KMS-11 (cell line): ENCODE results near the gene CACNB2.

ENCODE experiments used
- H2AFZ ChIP-seq: fragments of 200-600 bp; sonication (generic); 2 replicates; pipeline ENCODE4 v1.6.1; 2016; ENCODE audit warnings: antibody characterized with exemption, mixed run types, low read depth
- H3K27ac ChIP-seq: fragments of 200-600 bp; sonication (generic); 2 replicates; pipeline ENCODE4 v1.6.1; 2016; ENCODE audit warnings: mild to moderate bottlenecking, mixed run types
- H3K27me3 ChIP-seq: fragments of 200-600 bp; sonication (generic); 2 replicates; pipeline ENCODE4 v1.6.1; 2017; ENCODE audit warnings: mild to moderate bottlenecking, low read depth, mixed run types, moderate library complexity; ENCODE audit not compliant: insufficient read depth
- H3K36me3 ChIP-seq: fragments of 200-600 bp; sonication (generic); 2 replicates; pipeline ENCODE4 v1.6.1; 2017; ENCODE audit warnings: mild to moderate bottlenecking, mixed run types; ENCODE audit not compliant: insufficient read depth
- H3K4me1 ChIP-seq: fragments of 200-600 bp; sonication (generic); 2 replicates; pipeline ENCODE4 v1.6.1; 2016; ENCODE audit warnings: mild to moderate bottlenecking, low read depth, mixed run types; ENCODE audit not compliant: poor library complexity, severe bottlenecking
- H3K4me2 ChIP-seq: fragments of 200-600 bp; sonication (generic); 2 replicates; pipeline ENCODE4 v1.7.0; 2016; ENCODE audit warnings: mild to moderate bottlenecking, mixed run types
- H3K4me3 ChIP-seq: fragments of 200-600 bp; sonication (generic); IDR thresholded peaks from 2 replicates; pipeline ENCODE4 v1.6.1; 2017; ENCODE audit warnings: low read depth, low read length, mixed read lengths; ENCODE audit not compliant: insufficient read depth
- H3K79me2 ChIP-seq: fragments of 200-600 bp; sonication (generic); 2 replicates; pipeline ENCODE4 v1.6.1; 2016; ENCODE audit warnings: low read depth, mixed run types; ENCODE audit not compliant: insufficient read depth
- H3K9ac ChIP-seq: fragments of 200-600 bp; sonication (generic); 2 replicates; pipeline ENCODE4 v1.6.1; 2016; ENCODE audit warnings: mild to moderate bottlenecking, mixed run types
- H4K20me1 ChIP-seq: fragments of 200-600 bp; sonication (generic); 2 replicates; pipeline ENCODE4 v1.6.1; 2016; ENCODE audit warnings: mild to moderate bottlenecking, mixed run types; ENCODE audit not compliant: insufficient read depth
- TF ChIP-seq, protein P1 (sequence below): fragments of 200-600 bp; sonication (generic); conservative IDR thresholded peaks from 2 replicates; pipeline ENCODE4 v1.6.1; 2017; ENCODE audit warnings: low read depth, mild to moderate bottlenecking, antibody characterized with exemption, low read length, moderate library complexity, mixed read lengths

CACNB2 gene

DNA sequence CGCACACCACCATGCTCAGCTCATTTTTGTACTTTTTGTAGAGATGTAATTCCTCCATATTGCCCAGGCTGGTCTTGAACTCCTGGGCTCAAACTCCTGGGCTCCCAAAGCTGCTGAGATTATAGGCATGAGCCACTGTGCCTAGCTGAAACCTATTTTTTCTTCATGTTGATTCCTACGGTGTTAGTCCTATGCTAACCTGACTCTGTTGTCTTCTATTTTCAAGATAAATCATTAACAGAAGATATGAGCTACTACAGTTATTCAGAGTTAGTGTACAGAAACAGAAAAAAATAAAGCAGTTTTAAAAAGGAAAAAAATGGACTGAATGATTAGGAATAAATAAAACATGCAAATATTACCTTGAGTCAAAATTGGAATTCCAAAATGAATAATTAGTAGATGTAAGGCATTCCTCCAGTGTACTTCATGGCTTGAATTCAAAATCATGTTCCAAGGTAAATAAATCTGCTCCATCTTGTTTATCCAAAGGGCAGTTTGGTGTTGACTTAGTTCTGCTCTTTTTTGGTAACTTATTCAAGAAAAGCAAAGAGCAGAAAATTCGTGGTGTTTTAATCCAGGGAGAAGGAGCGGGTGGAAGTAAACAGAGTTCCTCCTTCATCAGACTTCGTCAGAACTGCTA, 185.8 kb downstream of the CACNB2 start:
- no peak overlapping the region for H3K4me2 ChIP-seq
- no peaks in the 10 kb centered on the region for H3K36me3 ChIP-seq
- H3K9ac ChIP-seq = no peak overlapping the region
- H2AFZ ChIP-seq = no peak overlapping the region
- H3K4me1 ChIP-seq = no peaks in the 10 kb centered on the region
- H3K4me3 ChIP-seq = no peak overlapping the region
- H3K27me3 ChIP-seq = no peaks in the 10 kb centered on the region
- H3K27ac ChIP-seq = no peak overlapping the region
- no peaks in the 10 kb centered on the region for H4K20me1 ChIP-seq
- TF ChIP-seq, protein P1, sequence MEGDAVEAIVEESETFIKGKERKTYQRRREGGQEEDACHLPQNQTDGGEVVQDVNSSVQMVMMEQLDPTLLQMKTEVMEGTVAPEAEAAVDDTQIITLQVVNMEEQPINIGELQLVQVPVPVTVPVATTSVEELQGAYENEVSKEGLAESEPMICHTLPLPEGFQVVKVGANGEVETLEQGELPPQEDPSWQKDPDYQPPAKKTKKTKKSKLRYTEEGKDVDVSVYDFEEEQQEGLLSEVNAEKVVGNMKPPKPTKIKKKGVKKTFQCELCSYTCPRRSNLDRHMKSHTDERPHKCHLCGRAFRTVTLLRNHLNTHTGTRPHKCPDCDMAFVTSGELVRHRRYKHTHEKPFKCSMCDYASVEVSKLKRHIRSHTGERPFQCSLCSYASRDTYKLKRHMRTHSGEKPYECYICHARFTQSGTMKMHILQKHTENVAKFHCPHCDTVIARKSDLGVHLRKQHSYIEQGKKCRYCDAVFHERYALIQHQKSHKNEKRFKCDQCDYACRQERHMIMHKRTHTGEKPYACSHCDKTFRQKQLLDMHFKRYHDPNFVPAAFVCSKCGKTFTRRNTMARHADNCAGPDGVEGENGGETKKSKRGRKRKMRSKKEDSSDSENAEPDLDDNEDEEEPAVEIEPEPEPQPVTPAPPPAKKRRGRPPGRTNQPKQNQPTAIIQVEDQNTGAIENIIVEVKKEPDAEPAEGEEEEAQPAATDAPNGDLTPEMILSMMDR = no peak
- no peaks in the 10 kb centered on the region for H3K79me2 ChIP-seq

DNA sequence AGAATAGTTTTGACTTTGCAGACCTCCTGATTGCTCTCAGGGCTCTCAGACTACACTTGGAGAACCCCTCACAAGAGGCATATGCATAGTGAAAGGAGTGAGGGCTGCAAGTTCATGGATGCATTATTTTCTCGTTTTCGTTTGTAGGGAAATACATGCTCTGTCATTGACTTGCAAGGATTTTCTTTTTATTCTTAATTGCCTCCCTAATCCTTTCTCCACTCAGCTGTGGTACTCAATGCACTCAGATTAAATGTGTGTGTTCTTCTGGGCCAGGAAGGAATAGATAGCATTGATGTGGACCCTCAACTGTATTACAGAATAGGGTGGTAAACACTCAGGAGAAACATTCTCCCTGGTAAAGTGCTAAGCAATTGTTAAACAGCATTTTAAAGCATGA, 188.7 kb downstream of the CACNB2 start:
- H3K36me3 ChIP-seq = no peaks in the 10 kb centered on the region
- no peak overlapping the region for H3K4me3 ChIP-seq
- no peak overlapping the region for H3K9ac ChIP-seq
- TF ChIP-seq, protein P1 = no peak
- no peaks in the 10 kb centered on the region for H4K20me1 ChIP-seq
- no peak overlapping the region for H3K4me2 ChIP-seq
- no peak overlapping the region for H2AFZ ChIP-seq
- no peaks in the 10 kb centered on the region for H3K4me1 ChIP-seq
- H3K79me2 ChIP-seq = no peaks in the 10 kb centered on the region
- H3K27me3 ChIP-seq = no peaks in the 10 kb centered on the region
- H3K27ac ChIP-seq = no peak overlapping the region

GRCh38 chr10:18332048-18332447, 191.8 kb downstream of the CACNB2 start:
- H3K36me3 ChIP-seq = no peaks in the 10 kb centered on the region
- no peaks in the 10 kb centered on the region for H3K4me1 ChIP-seq
- H3K79me2 ChIP-seq = no peaks in the 10 kb centered on the region
- no peaks in the 10 kb centered on the region for H3K27me3 ChIP-seq
- H2AFZ ChIP-seq = no peak overlapping the region
- no peaks in the 10 kb centered on the region for H4K20me1 ChIP-seq
- H3K4me3 ChIP-seq = no peak overlapping the region
- no peak overlapping the region for H3K27ac ChIP-seq
- H3K9ac ChIP-seq = no peak overlapping the region
- TF ChIP-seq, protein P1 = no peak
- H3K4me2 ChIP-seq = no peak overlapping the region

GRCh38 chr10:18332484-18332883, 192.3 kb downstream of the CACNB2 start:
- no peak overlapping the region for H3K9ac ChIP-seq
- no peak overlapping the region for H3K27ac ChIP-seq
- H2AFZ ChIP-seq = no peak overlapping the region
- no peak overlapping the region for H3K4me3 ChIP-seq
- TF ChIP-seq, protein P1 = no peak
- H3K4me1 ChIP-seq = no peaks in the 10 kb centered on the region
- H3K4me2 ChIP-seq = no peak overlapping the region
- H3K79me2 ChIP-seq = no peaks in the 10 kb centered on the region
- no peaks in the 10 kb centered on the region for H4K20me1 ChIP-seq
- H3K36me3 ChIP-seq = no peaks in the 10 kb centered on the region
- H3K27me3 ChIP-seq = no peaks in the 10 kb centered on the region
